Panc1 (cell line): ENCODE results near the gene PLA2G5. TPM values are rescaled to one million over a fixed set of nuclear protein-coding genes. Genes with fewer than 3 reads are reported as not detected.

Source experiments
- ATAC-seq: fragments of 200-7000 bp; cut with Tn5 transposase; 2 replicates; pipeline ENCODE4 v1.9.1; 2020; ENCODE audit warnings: mild to moderate bottlenecking, moderate library complexity
- BruUV-seq: library from RNA; stranded (reverse); fragments of 400-500 nt; replicated peaks from 2 replicates; lab custom pipeline; 2021; lab: Mats Ljungman, UMichigan
- CTCF ChIA-PET: fragments of 300-600 bp; sonication (Branson Sonifier 250); formaldehyde crosslinking; loops from one replicate; lab custom pipeline; 2022; ENCODE audit warnings: antibody characterized with exemption; lab: Charles Lee
- POLR2A ChIA-PET: fragments of 300-600 bp; sonication (Branson Sonifier 250); formaldehyde crosslinking; loops from one replicate; lab custom pipeline; 2022; ENCODE audit warnings: antibody characterized with exemption; lab: Charles Lee
- DNase-seq: peaks from one replicate; pipeline ENCODE4 v3.0.0-alpha.2; 2010; ENCODE audit warnings: low read depth, low spot score
- H3K27ac ChIP-seq: 2 replicates; pipeline ENCODE4 v1.5.1; 2011; ENCODE audit warnings: mild to moderate bottlenecking, low read length, inconsistent platforms
- H3K27me3 ChIP-seq: fragments of 200-500 bp; sonication (Bioruptor generic); 2 replicates; pipeline ENCODE4 v1.6.0; 2014; ENCODE audit warnings: low read length, inconsistent platforms; ENCODE audit not compliant: control insufficient read depth, insufficient read depth
- H3K36me3 ChIP-seq: fragments of 200-500 bp; sonication (Bioruptor generic); 2 replicates; pipeline ENCODE4 v1.5.1; 2014; ENCODE audit warnings: inconsistent platforms, mild to moderate bottlenecking, low read length, moderate library complexity; ENCODE audit not compliant: control insufficient read depth, insufficient read depth
- H3K4me1 ChIP-seq: 2 replicates; pipeline ENCODE4 v1.5.1; 2011; ENCODE audit warnings: inconsistent platforms, mild to moderate bottlenecking, low read length, moderate library complexity; ENCODE audit not compliant: control insufficient read depth, insufficient read depth
- H3K4me3 ChIP-seq, 2 experiments: 2 replicates each; pipeline ENCODE4 v1.5.1; 2011 to 2012; ENCODE audit warnings: low read depth in 2 of 2, low read length in 2 of 2, mild to moderate bottlenecking in 2 of 2, inconsistent platforms in 1 of 2, moderate library complexity in 1 of 2
- H3K9me3 ChIP-seq: fragments of 200-500 bp; sonication (Bioruptor generic); 2 replicates; pipeline ENCODE4 v1.5.1; 2014; ENCODE audit warnings: low read depth, mild to moderate bottlenecking, inconsistent platforms, low read length, moderate library complexity; ENCODE audit not compliant: control insufficient read depth, insufficient read depth
- POLR2AphosphoS5 ChIP-seq: IDR thresholded peaks from 2 replicates; pipeline ENCODE4 v1.6.1; 2012; ENCODE audit warnings: mild to moderate bottlenecking, low read depth, low read length, moderate library complexity
- REST ChIP-seq, 2 experiments: IDR thresholded peaks; 2 replicates each; pipeline ENCODE4 v1.6.1; 2011 to 2012; ENCODE audit warnings: low read depth in 2 of 2, control low read depth in 1 of 2, low read length in 1 of 2, mild to moderate bottlenecking in 1 of 2, moderate library complexity in 1 of 2; ENCODE audit not compliant: insufficient read depth in 1 of 2
- SIN3A ChIP-seq: IDR thresholded peaks from 2 replicates; pipeline ENCODE4 v1.6.1; 2012; ENCODE audit warnings: low read depth, mild to moderate bottlenecking, low read length, moderate library complexity, borderline replicate concordance; ENCODE audit not compliant: insufficient read depth
- TCF7L2 ChIP-seq: IDR thresholded peaks from 2 replicates; pipeline ENCODE4 v1.6.1; 2011; ENCODE audit warnings: mild to moderate bottlenecking, low read depth, low read length, inconsistent platforms
- in situ Hi-C: cut with HindIII; loops from 2 replicates; pipeline ENCODE4 v1.10.0; 2016; ENCODE audit warnings: low sequenced_read_pairs, low pct_unique_long_range_greater_than_20kb
- intact Hi-C: fragments of 100-400 bp; cut with micrococcal nuclease; formaldehyde crosslinking; loops from one replicate; pipeline ENCODE4 v1.10.0; 2022; ENCODE audit not compliant: unreplicated experiment
- total RNA-seq: library from RNA; stranded (reverse); gene quantifications from one replicate; pipeline ENCODE4 v1.2.1, GENCODE V29; 2021; ENCODE audit not compliant: unreplicated experiment
- TF ChIP-seq, protein P1 (sequence below): fragments of 450-650 bp; IDR thresholded peaks from 2 replicates; pipeline ENCODE4 v1.5.1; 2017; ENCODE audit warnings: mild to moderate bottlenecking

The PLA2G5 gene
- total RNA-seq, 1 experiment from 2014 or later: not detected

- POLR2A ChIA-PET: interaction anchor here (0.7 kb wide), 1 partner anchor 228 kb away, joined by 3 read pairs; no protein-coding TSS in a partner anchor
- Histone ChIP-seq H3K9me3 (no peaks in the 10 kb centered on the region), H3K4me1 (no peaks in the 10 kb centered on the region), H3K4me3 (no peak overlapping the region), H3K27ac (no peak overlapping the region), H3K36me3 (no peaks in the 10 kb centered on the region), H3K27me3 (peaks cover 4% of the 10 kb centered on the region; the same call in 1 of the 2 replicates)
- TF ChIP-seq TCF7L2 (no peak), SIN3A (no peak), REST (IDR thresholded peaks at IDR 0.05; ENCODE audit: insufficient read depth in 1 of 2, low read depth in 2 of 2, low read length in 1 of 2) (no peak), POLR2AphosphoS5 (no peak)
- TF ChIP-seq, protein P1, sequence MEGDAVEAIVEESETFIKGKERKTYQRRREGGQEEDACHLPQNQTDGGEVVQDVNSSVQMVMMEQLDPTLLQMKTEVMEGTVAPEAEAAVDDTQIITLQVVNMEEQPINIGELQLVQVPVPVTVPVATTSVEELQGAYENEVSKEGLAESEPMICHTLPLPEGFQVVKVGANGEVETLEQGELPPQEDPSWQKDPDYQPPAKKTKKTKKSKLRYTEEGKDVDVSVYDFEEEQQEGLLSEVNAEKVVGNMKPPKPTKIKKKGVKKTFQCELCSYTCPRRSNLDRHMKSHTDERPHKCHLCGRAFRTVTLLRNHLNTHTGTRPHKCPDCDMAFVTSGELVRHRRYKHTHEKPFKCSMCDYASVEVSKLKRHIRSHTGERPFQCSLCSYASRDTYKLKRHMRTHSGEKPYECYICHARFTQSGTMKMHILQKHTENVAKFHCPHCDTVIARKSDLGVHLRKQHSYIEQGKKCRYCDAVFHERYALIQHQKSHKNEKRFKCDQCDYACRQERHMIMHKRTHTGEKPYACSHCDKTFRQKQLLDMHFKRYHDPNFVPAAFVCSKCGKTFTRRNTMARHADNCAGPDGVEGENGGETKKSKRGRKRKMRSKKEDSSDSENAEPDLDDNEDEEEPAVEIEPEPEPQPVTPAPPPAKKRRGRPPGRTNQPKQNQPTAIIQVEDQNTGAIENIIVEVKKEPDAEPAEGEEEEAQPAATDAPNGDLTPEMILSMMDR: no peak
- no peak for ATAC-seq
- BruUV-seq: no TSS peak
- intact Hi-C loops (no loop called here), in situ Hi-C loops (no loop called here)
- no peak for DNase-seq
- CTCF ChIA-PET: interaction anchor here (0.6 kb wide), 1 partner anchor 118 kb away, joined by 3 read pairs; no protein-coding TSS in a partner anchor
Measured at GRCh38 chr1:20108366-20109123, 38.6 kb downstream of the PLA2G5 start.

DNA sequence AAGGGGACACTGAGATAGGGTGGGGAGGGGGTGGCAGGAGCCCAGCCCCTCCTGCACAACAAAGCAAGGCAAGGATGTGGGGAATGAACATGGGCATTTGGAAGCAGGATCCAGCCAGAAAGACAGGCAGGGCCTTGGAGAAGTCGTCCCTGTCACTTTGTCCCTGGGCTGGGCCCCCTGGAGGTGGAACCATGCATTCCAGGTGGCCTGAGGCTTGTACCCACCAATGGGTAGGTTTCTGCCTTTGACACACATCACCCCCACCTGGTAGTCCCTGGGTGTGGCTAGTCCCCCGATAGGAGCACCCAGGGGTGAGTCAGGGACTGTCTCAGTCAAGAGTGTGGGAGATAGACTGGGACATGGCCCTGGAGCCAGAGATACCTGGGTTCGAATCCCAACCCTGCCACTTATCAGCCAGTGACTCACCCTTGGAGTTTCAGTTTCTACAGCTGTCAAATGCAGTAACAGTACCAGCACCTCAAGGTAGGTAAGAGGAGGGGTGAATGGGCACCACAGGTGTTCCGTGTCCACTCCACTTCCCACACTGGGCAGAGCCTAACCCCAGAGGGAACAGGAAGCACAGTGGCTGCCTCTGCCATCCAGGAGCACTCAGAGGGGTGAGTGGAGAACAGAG, 39.3 kb downstream of the PLA2G5 start:
- Histone ChIP-seq H3K27ac (no peak overlapping the region), H3K36me3 (no peaks in the 10 kb centered on the region), H3K4me1 (no peaks in the 10 kb centered on the region), H3K4me3 (no peak overlapping the region), H3K27me3 (peaks cover 4% of the 10 kb centered on the region; the same call in 1 of the 2 replicates), H3K9me3 (no peaks in the 10 kb centered on the region)
- ATAC-seq: no peak
- CTCF ChIA-PET: no interaction called here
- intact Hi-C loops (no loop called here), in situ Hi-C loops (no loop called here)
- TF ChIP-seq TCF7L2 (no peak), POLR2AphosphoS5 (no peak), REST (IDR thresholded peaks at IDR 0.05; ENCODE audit: insufficient read depth in 1 of 2, low read depth in 2 of 2, low read length in 1 of 2) (no peak), SIN3A (no peak)
- TF ChIP-seq, protein P1: no peak
- DNase-seq: no peak
- no TSS peak for BruUV-seq
- POLR2A ChIA-PET: interaction anchor here (0.7 kb wide), 1 partner anchor 229 kb away, joined by 3 read pairs; no protein-coding TSS in a partner anchor
